GM20000 (cell line): ENCODE data around the gene KIFC3.

Experiments used
- DNase-seq: peaks from one replicate; pipeline ENCODE4 v3.0.0; 2012; ENCODE audit warnings: low spot score
- CTCF ChIP-seq: IDR thresholded peaks from 2 replicates; pipeline ENCODE4 v1.5.1; 2012; ENCODE audit warnings: mild to moderate bottlenecking, control low read depth; ENCODE audit errors: extremely low read depth, missing control alignments

Gene KIFC3

DNA sequence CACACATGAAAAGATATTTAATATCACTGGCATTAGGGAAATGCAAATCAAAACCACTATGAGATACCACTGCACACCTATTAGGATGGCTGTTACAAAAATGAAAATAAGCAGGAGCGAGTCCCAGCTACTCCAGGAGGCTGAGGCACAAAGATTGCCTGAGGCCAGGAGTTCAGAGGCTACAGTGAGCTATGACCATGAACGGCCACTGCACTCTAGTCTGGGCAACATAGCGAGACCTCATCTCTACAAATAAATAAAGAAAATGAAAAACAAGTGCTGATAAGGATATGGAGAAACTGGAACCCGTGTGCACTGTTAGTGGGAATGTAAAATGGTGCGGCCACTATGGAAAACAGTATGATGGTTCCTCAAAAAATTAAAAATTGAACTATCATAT is 23.6 kb downstream of the KIFC3 start:
- DNase-seq = no peak
- TF ChIP-seq CTCF = no peak

DNA sequence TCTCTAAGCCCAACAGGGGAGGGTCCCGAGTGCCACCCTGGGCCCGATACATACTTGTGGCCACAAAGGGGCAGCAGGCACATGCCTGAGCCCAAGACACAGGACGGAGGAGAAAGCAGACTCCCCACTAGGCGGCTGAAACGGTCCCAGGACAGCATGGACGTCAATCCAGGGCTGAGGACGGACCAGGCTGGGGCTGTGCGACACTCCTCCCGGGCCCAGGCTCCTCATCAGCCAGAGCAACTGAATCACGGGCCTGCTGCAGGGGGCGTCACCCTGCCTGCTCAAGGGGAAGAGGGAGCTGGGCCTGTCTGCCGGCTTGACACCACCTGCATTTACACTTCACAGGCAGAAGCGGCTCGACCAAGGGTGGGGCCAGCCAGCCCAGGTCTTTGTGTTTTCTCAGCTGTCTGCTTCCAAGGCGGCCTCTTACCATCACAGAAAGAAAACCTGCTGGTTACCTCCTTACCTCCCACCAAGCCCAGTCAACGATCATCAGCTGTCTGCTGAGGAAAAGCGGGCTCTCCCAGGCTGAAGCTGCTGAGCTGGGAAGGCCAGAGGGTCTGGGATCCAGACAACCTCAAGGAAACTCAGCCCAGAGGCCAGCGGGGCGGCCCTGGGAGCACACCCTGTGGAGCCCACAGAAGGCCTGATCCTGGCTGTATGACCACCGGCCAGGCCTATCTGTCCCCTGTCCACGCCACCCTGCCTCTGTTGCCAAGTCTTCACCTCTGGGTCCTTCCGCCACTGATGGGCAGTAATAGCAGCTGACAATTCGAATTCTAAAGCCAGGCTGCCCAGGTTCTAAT is 26.4 kb downstream of the KIFC3 start:
- no peak for DNase-seq
- no peak for TF ChIP-seq CTCF

DNA sequence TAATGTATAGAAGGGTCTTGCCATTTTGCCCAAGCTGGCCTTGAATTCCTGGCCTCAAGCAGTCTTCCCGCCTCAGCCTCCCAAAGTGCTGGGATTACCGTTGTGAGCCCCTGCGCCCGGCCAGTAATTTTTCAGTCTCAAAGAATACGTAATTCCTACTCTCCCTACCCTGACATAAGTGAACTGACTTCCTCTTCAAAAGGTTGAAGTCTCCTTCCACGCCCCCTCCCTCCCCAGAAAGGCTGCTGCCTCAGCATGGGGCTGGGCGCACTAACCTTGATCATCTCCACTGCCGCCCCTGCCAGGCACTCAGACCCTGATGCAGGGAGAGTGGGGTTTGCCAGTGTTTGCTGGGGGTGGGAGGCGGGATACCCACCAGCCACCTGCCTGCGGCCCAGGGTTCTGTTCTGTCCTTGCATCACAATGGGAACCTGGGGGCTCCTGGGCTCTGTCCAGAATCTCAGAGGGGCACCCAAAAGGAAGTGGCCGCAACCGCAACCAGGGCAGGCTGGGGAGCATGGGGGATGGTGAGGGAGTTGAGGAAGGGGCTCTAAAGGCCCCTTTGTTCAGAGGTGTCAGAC is 27.5 kb downstream of the KIFC3 start:
- TF ChIP-seq CTCF = no peak
- DNase-seq = no peak

DNA sequence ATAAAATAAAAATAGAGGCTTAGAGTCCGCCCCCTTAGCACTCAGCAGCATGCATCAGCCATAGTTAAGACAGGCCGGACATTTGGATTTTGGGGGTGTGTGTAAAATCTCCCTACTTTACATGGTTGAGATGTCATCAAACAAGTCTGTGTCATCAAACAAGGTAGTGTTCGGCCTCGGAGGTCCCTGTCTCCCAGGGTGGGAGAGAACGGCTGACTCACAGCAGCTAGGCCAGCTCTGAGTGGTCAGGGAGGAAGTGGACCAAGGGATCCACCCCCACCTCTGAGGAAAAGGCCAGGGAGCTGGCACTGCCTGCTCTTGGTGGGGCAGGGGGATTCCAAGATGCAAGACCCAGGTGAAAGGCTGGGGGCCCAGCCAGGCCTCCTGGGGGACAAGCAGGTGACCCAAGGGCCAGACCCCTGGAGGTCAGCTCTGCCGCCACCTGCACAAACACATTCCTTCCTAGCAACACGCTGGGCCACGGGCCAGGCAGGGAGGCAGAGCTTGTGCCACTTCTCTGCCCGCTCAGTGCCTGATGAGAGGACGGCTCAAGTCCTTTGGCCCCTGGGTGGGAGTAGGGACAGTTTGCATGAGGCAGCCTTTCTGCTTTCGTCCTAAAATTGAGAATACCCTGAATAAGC is 28.5 kb downstream of the KIFC3 start:
- no peak for TF ChIP-seq CTCF
- DNase-seq = no peak

GRCh38 chr16:57773019-57773418 is 29.3 kb downstream of the KIFC3 start:
- TF ChIP-seq CTCF = no peak
- DNase-seq = no peak

- DNase-seq = no peak
Observed at GRCh38 chr16:57771141-57771785, 31.0 kb downstream of the KIFC3 start.

More at GRCh38 chr16:57771141-57771785, 31.0 kb downstream of the KIFC3 start:
- TF ChIP-seq CTCF = no peak
